Activated CD4-positive, alpha-beta T cell treated with anti-CD3 and anti-CD28 coated beads, Interleukin-2, amount 50 U/mL, for 16 hours (primary cell): ENCODE results near the gene USP34.
A peak's percentile ranks its signal among the peaks of the same experiment; 100 is the strongest.
"Not testable (repeated sequence)": the region's sequence is repeated elsewhere in the genome, so short reads cannot be mapped to it uniquely, and the experiment has no call there.

Source experiments
- DNase-seq: peaks from one replicate; pipeline ENCODE4 v3.0.0-alpha.2; 2020

The USP34 gene

GRCh38 chr2:61178603-61179545 is 292.0 kb downstream of the USP34 start:
- DNase-seq: peak; percentile 36

- peak; percentile 38 for DNase-seq
Measured at GRCh38 chr2:61177727-61178549, 292.9 kb downstream of the USP34 start.

GRCh38 chr2:61176755-61177726 is 293.8 kb downstream of the USP34 start:
- peak; percentile 94 for DNase-seq

GRCh38 chr2:61175036-61175435 is 295.9 kb downstream of the USP34 start:
- DNase-seq: no peak

GRCh38 chr2:61173116-61173515 is 297.8 kb downstream of the USP34 start:
- no peak for DNase-seq

- DNase-seq: no peak
Measured at GRCh38 chr2:61172671-61173070, 298.2 kb downstream of the USP34 start.

- no peak for DNase-seq
Measured at GRCh38 chr2:61167579-61167978, 303.3 kb downstream of the USP34 start.

- DNase-seq: no peak
Measured at GRCh38 chr2:61165946-61166345, 304.9 kb downstream of the USP34 start.

- not testable (repeated sequence) for DNase-seq
Measured at GRCh38 chr2:61165082-61165481, 305.8 kb downstream of the USP34 start.

- DNase-seq: no peak
Measured at GRCh38 chr2:61162721-61163120, 308.2 kb downstream of the USP34 start.

GRCh38 chr2:61161888-61162287 is 309.0 kb downstream of the USP34 start, which contains the start of gene C2orf74:
TSS of gene C2orf74 (plus strand) at chr2:61162188. CDS start at chr2:61162515, 327 bp downstream.
- no peak for DNase-seq

GRCh38 chr2:61158356-61158955 is 312.4 kb downstream of the USP34 start:
- DNase-seq: no peak

GRCh38 chr2:61157371-61158003 is 313.4 kb downstream of the USP34 start:
- DNase-seq: no peak

GRCh38 chr2:61151436-61151835 is 319.5 kb downstream of the USP34 start:
- DNase-seq: no peak

GRCh38 chr2:61149074-61149473 is 321.8 kb downstream of the USP34 start:
- DNase-seq: no peak

- DNase-seq: not testable (repeated sequence)
Measured at GRCh38 chr2:61148091-61148490, 322.8 kb downstream of the USP34 start.

GRCh38 chr2:61145990-61146389 is 324.9 kb downstream of the USP34 start:
- no peak for DNase-seq

- peak; percentile 97 for DNase-seq
Measured at GRCh38 chr2:61144697-61145268, 326.1 kb downstream of the USP34 start.

- no peak for DNase-seq
Measured at GRCh38 chr2:61141151-61141550, 329.7 kb downstream of the USP34 start.

GRCh38 chr2:61138859-61139258 is 332.0 kb downstream of the USP34 start:
- DNase-seq: no peak
